ENCODE data around the gene BANF1.

GRCh38 chr11:65997286-65997685 is 5.0 kb upstream of the BANF1 start:
- TF ChIP-seq CTCF (IDR thresholded peaks at IDR 0.05) = no peak
- no peak for TF ChIP-seq EP300 (IDR thresholded peaks at IDR 0.05)
- no peak for TF ChIP-seq POLR2A (IDR thresholded peaks at IDR 0.05)

Measured in gastroesophageal sphincter (tissue), 3 donors.